ENCODE results near the gene ERBB4. TPM values are rescaled to one million over a fixed set of nuclear protein-coding genes. Genes with fewer than 3 reads are reported as not detected.

The ERBB4 gene
- total RNA-seq, 1 donor from 2014 or later = 1.8 TPM

DNA sequence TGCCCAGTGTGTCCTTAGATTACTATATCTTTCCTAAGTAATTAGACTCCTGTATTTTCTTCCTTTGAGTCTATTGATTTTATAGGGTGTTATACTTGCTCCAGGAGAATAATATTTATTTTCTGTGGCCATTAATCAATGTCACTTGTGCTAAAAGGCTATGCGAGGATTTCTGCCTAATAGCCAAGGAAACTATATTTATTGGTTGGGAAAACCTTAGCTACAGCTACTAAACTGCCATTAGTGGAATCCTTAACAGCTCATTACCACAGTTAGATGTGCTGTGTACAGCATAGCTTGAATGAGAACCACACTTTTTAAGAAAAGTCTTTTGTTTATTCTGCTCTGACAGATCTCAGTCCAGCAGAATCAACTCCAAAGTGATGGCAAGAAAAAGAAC, 537.3 kb downstream of the ERBB4 start:
- TF ChIP-seq, protein P1, sequence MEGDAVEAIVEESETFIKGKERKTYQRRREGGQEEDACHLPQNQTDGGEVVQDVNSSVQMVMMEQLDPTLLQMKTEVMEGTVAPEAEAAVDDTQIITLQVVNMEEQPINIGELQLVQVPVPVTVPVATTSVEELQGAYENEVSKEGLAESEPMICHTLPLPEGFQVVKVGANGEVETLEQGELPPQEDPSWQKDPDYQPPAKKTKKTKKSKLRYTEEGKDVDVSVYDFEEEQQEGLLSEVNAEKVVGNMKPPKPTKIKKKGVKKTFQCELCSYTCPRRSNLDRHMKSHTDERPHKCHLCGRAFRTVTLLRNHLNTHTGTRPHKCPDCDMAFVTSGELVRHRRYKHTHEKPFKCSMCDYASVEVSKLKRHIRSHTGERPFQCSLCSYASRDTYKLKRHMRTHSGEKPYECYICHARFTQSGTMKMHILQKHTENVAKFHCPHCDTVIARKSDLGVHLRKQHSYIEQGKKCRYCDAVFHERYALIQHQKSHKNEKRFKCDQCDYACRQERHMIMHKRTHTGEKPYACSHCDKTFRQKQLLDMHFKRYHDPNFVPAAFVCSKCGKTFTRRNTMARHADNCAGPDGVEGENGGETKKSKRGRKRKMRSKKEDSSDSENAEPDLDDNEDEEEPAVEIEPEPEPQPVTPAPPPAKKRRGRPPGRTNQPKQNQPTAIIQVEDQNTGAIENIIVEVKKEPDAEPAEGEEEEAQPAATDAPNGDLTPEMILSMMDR (IDR thresholded peaks at IDR 0.05; ENCODE audit: partially characterized antibody, unreplicated experiment) = no peak
- H3K27ac Mint-ChIP-seq (ENCODE audit: unreplicated experiment) = no peak overlapping the region
- H3K36me3 Mint-ChIP-seq (ENCODE audit: unreplicated experiment) = no peaks in the 10 kb centered on the region
- H3K4me1 Mint-ChIP-seq (ENCODE audit: low read depth, unreplicated experiment) = no peaks in the 10 kb centered on the region
- H3K9me3 Mint-ChIP-seq (ENCODE audit: unreplicated experiment) = no peaks in the 10 kb centered on the region
- DNase-seq = no peak
- no peaks in the 10 kb centered on the region for H3K27me3 Mint-ChIP-seq (ENCODE audit: unreplicated experiment)
- H3K4me3 Mint-ChIP-seq (ENCODE audit: unreplicated experiment) = no peak overlapping the region

DNA sequence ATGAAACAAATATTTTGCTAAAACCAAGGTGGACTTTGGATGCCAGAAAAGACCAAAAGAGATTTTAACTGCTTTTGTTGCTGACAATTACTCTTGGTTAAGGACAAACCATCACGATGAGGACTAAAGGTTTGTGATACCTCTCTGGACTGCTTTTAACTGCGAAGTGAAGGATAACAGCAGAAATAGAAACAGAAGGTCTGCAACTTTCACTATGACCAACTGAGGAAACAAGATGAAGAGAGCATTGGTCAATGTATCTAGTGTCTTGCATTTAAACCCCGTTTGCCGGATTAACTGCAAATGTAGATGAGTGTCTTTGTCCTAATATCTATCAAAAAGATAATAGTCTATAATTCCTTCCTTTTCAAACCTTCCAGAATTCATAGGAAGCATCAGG, 541.7 kb downstream of the ERBB4 start:
- no peaks in the 10 kb centered on the region for H3K9me3 Mint-ChIP-seq (ENCODE audit: unreplicated experiment)
- no peak for DNase-seq
- no peaks in the 10 kb centered on the region for H3K4me1 Mint-ChIP-seq (ENCODE audit: low read depth, unreplicated experiment)
- no peaks in the 10 kb centered on the region for H3K36me3 Mint-ChIP-seq (ENCODE audit: unreplicated experiment)
- peaks cover 2% of the 10 kb centered on the region for H3K27me3 Mint-ChIP-seq (ENCODE audit: unreplicated experiment)
- no peak overlapping the region for H3K4me3 Mint-ChIP-seq (ENCODE audit: unreplicated experiment)
- H3K27ac Mint-ChIP-seq (ENCODE audit: unreplicated experiment) = no peak overlapping the region
- TF ChIP-seq, protein P1 (IDR thresholded peaks at IDR 0.05; ENCODE audit: partially characterized antibody, unreplicated experiment) = no peak

DNA sequence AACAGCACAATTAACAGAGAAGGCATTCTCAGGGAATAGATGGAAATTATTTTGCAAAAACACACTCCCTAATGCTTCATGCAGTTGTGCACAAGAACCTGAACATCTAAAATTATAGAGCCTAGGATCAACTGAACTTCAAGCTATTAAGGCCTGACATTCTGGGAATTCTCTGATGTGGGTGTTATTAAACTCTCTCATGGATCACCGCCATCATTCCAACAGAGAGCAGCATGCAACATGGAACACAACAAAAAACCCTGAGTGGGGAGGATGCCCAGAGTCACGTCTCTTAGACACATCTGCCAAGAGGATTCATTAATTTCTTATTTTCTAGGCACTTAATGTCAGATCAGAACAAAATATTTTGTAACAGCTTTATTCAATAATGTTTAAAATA, 543.8 kb downstream of the ERBB4 start:
- Mint-ChIP-seq H3K4me3 (ENCODE audit: unreplicated experiment) (no peak overlapping the region), H3K4me1 (ENCODE audit: low read depth, unreplicated experiment) (no peaks in the 10 kb centered on the region), H3K36me3 (ENCODE audit: unreplicated experiment) (no peaks in the 10 kb centered on the region), H3K27me3 (ENCODE audit: unreplicated experiment) (peaks cover 2% of the 10 kb centered on the region), H3K27ac (ENCODE audit: unreplicated experiment) (no peak overlapping the region), H3K9me3 (ENCODE audit: unreplicated experiment) (no peaks in the 10 kb centered on the region)
- TF ChIP-seq, protein P1 (IDR thresholded peaks at IDR 0.05; ENCODE audit: partially characterized antibody, unreplicated experiment) = no peak
- DNase-seq = no peak

DNA sequence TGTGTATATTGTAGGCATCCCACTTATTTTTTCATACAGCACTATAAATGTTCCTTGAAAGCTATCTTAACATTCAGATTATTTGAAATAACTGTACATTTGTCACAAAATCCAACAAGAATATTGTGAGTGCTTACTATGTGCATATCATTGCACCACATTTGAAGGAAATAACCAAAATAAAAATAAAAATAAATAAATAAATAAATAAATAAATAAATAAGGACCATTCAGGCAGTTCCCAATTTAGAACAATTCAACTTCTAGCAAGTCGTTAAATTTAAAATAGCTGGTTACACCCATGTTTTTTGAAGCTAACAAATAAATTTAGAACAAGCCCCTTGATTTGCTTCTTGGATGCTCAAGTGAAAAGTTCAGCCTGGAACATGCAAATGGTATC, 548.3 kb downstream of the ERBB4 start:
- H3K9me3 Mint-ChIP-seq (ENCODE audit: unreplicated experiment) = no peaks in the 10 kb centered on the region
- no peak overlapping the region for H3K4me3 Mint-ChIP-seq (ENCODE audit: unreplicated experiment)
- H3K36me3 Mint-ChIP-seq (ENCODE audit: unreplicated experiment) = no peaks in the 10 kb centered on the region
- TF ChIP-seq, protein P1 (IDR thresholded peaks at IDR 0.05; ENCODE audit: partially characterized antibody, unreplicated experiment) = no peak
- H3K27ac Mint-ChIP-seq (ENCODE audit: unreplicated experiment) = no peak overlapping the region
- H3K4me1 Mint-ChIP-seq (ENCODE audit: low read depth, unreplicated experiment) = no peaks in the 10 kb centered on the region
- H3K27me3 Mint-ChIP-seq (ENCODE audit: unreplicated experiment) = peaks cover 2% of the 10 kb centered on the region
- DNase-seq = no peak

DNA sequence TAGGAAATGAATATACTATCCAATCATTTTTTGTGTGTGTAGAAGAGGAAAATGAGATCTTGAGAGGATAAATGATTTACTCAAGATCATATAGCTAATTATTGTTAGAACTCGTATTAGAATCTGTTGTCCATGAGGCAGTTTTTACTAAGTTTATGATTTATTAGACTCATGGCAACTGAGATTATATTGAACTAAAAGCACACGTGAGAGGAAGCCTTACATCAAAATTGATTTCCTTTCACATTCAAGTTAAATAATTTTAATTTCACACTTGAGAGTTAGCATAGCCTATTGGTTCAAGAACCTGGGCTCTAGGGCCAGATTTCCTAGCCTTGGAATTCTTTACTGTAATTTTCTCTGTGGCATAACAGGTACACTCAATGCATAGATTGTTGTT, 552.3 kb downstream of the ERBB4 start:
- Mint-ChIP-seq H3K4me3 (ENCODE audit: unreplicated experiment) (no peak overlapping the region), H3K9me3 (ENCODE audit: unreplicated experiment) (no peaks in the 10 kb centered on the region), H3K27ac (ENCODE audit: unreplicated experiment) (no peak overlapping the region), H3K36me3 (ENCODE audit: unreplicated experiment) (no peaks in the 10 kb centered on the region), H3K27me3 (ENCODE audit: unreplicated experiment) (no peaks in the 10 kb centered on the region), H3K4me1 (ENCODE audit: low read depth, unreplicated experiment) (no peaks in the 10 kb centered on the region)
- TF ChIP-seq, protein P1 (IDR thresholded peaks at IDR 0.05; ENCODE audit: partially characterized antibody, unreplicated experiment) = no peak
- DNase-seq = no peak
